Kidney tubule cell (primary cell): ENCODE data around the gene ANXA8L1.
A peak's percentile ranks its signal among the peaks of the same experiment; 100 is the strongest.
"Not testable (repeated sequence)": the region's sequence is repeated elsewhere in the genome, so short reads cannot be mapped to it uniquely, and the experiment has no call there.

Experiments
- DNase-seq: peaks from one replicate; pipeline ENCODE4 v3.0.0-alpha.2; 2018; ENCODE audit warnings: low spot score

The ANXA8L1 gene

GRCh38 chr10:46398212-46398886 is 22.8 kb downstream of the ANXA8L1 start:
- peak; percentile 48 for DNase-seq

DNA sequence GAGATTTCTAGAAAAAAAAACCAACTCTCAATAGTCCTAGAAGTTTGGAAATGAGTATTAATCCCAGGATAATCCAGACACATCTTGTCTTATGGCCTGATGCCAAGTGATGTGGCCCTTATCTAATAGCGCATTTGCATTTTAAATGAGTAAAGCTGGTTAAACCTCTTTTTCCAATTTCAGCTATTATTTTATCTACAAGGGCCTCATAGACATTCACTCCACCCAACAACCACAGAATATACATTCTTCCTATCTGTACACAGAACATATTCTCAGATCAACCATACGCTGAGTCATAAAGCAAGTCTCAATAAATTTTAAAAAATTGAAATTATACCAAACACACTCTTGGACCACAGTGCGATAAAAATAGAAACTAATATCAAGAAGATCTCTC is 34.0 kb downstream of the ANXA8L1 start:
- DNase-seq: peak; percentile 0

DNA sequence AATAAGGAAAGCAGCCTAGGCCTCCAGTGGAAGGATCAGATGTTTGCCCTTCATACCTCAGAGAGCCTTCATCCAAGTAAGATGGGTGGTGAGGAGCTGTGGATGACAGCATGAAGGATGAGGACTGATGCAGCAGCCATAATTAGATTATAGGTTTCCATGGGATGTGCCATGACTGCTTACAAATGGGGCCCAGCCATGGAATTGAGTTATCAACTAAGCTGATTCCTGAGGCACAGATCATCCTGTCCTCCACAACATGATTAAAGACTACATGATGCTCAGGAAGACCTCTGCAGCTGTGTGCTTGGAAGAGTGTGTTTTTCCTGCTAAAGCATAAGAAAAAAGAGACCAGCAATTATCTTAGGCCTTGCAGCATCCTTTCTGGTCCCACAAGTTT is 35.5 kb downstream of the ANXA8L1 start:
- not testable (repeated sequence) for DNase-seq

DNA sequence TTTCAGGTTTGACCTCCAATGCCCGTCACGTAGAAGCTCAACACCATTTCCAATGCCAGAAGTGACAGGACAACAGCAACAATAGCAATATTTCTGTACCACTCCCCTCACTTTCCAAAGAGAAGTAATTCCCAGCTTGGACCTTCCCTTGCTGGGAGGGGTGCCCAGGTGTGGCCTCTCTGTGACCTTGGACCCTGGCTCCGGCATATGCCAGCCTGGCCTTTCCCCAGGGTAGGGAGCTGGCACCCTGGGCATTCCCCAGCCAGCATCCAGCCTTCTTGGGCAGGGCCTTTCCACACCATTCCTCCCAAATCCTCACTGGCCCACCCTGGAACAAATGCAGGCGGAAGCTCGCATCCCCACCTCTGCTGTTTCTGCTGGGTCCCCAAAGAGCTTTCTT is 37.1 kb downstream of the ANXA8L1 start:
- not testable (repeated sequence) for DNase-seq

GRCh38 chr10:46415291-46415690 is 39.7 kb downstream of the ANXA8L1 start:
- not testable (repeated sequence) for DNase-seq

GRCh38 chr10:46418283-46418682 is 42.7 kb downstream of the ANXA8L1 start:
- DNase-seq: peak; percentile 0

- peak; percentile 0 for DNase-seq
Observed at GRCh38 chr10:46419570-46420379, 44.2 kb downstream of the ANXA8L1 start.

DNA sequence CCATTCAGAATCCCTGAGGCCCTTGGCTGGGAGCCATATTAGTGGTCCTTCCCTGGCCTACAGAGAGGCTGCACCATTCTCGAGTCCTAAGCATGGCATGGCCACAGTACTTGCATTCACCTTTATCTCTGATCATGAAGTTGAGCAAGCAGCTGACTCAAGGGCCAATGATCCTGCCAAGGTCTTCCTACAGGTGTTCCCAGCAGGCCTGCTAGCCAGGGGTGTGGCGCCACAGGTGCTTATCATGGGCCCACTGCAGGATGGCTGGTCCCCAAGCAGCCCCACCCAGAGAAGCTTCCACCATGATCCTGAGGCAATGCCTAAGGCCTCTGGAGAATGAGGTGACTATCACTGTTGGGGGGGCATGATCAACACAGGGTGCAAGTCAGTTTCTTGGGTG is 48.0 kb downstream of the ANXA8L1 start:
- not testable (repeated sequence) for DNase-seq

GRCh38 chr10:46440942-46441341 is 65.4 kb downstream of the ANXA8L1 start:
- not testable (repeated sequence) for DNase-seq
